LHCN-M2 (cell line): ENCODE results near the gene E2F6. TPM values are rescaled to one million over a fixed set of nuclear protein-coding genes. Genes with fewer than 3 reads are reported as not detected.

Experiments used
- DNase-seq: peaks from one replicate; pipeline ENCODE4 v3.0.0-alpha.2; 2012; ENCODE audit warnings: low read depth
- total RNA-seq: library from RNA; depleted of rRNA; stranded (reverse); fragments of >200 nt; gene quantifications from 2 replicates; pipeline ENCODE4 v1.2.3, GENCODE V29; 2014

The E2F6 gene
- total RNA-seq, 1 experiment from 2014 or later, result 23.6 TPM

GRCh38 chr2:11458753-11459152 is 7.2 kb downstream of the E2F6 start:
- no peak for DNase-seq

- no peak for DNase-seq
Measured at GRCh38 chr2:11457935-11458334, 8.0 kb downstream of the E2F6 start.

- no peak for DNase-seq
Measured at GRCh38 chr2:11456251-11456650, 9.7 kb downstream of the E2F6 start.

- DNase-seq, result no peak
Measured at GRCh38 chr2:11454824-11455223, 11.1 kb downstream of the E2F6 start.

GRCh38 chr2:11450791-11451190 is 15.2 kb downstream of the E2F6 start:
- DNase-seq, result no peak

GRCh38 chr2:11446733-11447248 is 19.2 kb downstream of the E2F6 start:
- peak; percentile 61 for DNase-seq

- no peak for DNase-seq
Measured at GRCh38 chr2:11444737-11445136, 21.2 kb downstream of the E2F6 start.

- DNase-seq, result no peak
Measured at GRCh38 chr2:11438555-11439080, 27.3 kb downstream of the E2F6 start.

GRCh38 chr2:11437602-11438001 is 28.4 kb downstream of the E2F6 start:
- no peak for DNase-seq

GRCh38 chr2:11435036-11435435 is 30.9 kb downstream of the E2F6 start:
- DNase-seq, result no peak

- DNase-seq, result no peak
Measured at GRCh38 chr2:11434443-11434842, 31.5 kb downstream of the E2F6 start.

GRCh38 chr2:11433822-11434221 is 32.1 kb downstream of the E2F6 start:
- DNase-seq, result no peak

GRCh38 chr2:11430729-11431128 is 35.2 kb downstream of the E2F6 start:
- no peak for DNase-seq

- no peak for DNase-seq
Measured at GRCh38 chr2:11427224-11427623, 38.7 kb downstream of the E2F6 start.

GRCh38 chr2:11422901-11423435 is 43.0 kb downstream of the E2F6 start:
- DNase-seq, result no peak

- DNase-seq, result no peak
Measured at GRCh38 chr2:11422491-11422865, 43.5 kb downstream of the E2F6 start.

GRCh38 chr2:11421863-11422490 is 44.0 kb downstream of the E2F6 start:
- no peak for DNase-seq

- no peak for DNase-seq
Measured at GRCh38 chr2:11420671-11421070, 45.3 kb downstream of the E2F6 start.

- no peak for DNase-seq
Measured at GRCh38 chr2:11420190-11420589, 45.8 kb downstream of the E2F6 start.

GRCh38 chr2:11419781-11420180 is 46.2 kb downstream of the E2F6 start:
- peak; percentile 15 for DNase-seq

GRCh38 chr2:11417946-11418585 is 47.9 kb downstream of the E2F6 start:
- peak; percentile 13 for DNase-seq

GRCh38 chr2:11416931-11417330 is 49.0 kb downstream of the E2F6 start:
- no peak for DNase-seq

- peak; percentile 56 for DNase-seq
Measured at GRCh38 chr2:11416186-11416585, 49.8 kb downstream of the E2F6 start.
